GM19468 (cell line): ENCODE results near the gene RBM33.
"Not testable (repeated sequence)": the region's sequence is repeated elsewhere in the genome, so short reads cannot be mapped to it uniquely, and the experiment has no call there.

Experiments
- ATAC-seq: cut with Tn5 transposase; IDR thresholded peaks from one replicate; pipeline ENCODE4 v1.9.1; 2021; ENCODE audit warnings: mild to moderate bottlenecking, moderate library complexity, moderate number of reproducible peaks; ENCODE audit not compliant: unreplicated experiment; ENCODE audit errors: extremely low read depth

The RBM33 gene

DNA sequence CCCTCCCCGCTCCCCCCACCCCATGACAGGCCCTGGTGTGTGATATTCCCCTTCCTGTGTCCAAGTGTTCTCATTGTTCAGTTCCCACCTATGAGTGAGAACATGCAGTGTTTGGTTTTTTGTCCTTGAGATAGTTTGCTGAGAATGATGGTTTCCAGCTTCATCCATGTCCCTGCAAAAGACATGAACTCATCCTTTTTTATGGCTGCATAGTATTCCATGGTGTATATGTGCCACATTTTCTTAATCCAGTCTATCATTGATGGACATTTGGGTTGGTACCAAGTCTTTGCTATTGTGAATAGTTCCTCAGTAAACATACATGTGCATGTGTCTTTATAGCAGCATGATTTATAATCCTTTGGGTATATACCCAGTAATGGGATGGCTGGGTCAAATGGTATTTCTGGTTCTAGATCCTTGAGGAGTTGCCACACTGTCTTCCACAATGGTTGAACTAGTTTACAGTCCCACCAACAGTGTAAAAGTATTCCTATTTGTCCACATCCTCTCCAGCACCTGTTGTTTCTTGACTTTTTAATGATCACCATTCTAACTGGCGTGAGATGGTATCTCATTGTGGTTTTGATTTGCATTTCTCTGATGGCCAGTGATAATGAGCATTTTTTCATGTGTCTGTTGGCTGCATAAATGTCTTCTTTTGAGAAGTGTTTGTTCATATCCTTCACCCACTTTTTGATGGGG lies 42.3 kb downstream of the RBM33 start:
- not testable (repeated sequence) for ATAC-seq

DNA sequence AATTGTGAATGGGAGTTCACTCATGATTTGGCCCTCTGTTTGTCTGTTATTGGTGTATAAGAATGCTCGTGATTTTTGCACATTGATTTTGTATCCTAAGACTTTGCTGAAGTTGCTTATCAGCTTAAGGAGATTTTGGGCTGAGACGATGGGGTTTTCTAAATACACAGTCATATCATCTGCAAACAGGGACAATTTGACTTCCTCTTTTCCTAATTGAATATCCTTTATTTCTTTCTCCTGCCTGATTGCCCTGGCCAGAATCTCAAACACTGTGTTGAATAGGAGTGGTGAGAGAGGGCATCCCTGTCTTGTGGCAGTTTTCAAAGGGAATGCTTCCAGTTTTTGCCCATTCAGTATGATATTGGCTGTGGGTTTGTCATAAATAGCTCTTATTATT lies 43.8 kb downstream of the RBM33 start:
- not testable (repeated sequence) for ATAC-seq

DNA sequence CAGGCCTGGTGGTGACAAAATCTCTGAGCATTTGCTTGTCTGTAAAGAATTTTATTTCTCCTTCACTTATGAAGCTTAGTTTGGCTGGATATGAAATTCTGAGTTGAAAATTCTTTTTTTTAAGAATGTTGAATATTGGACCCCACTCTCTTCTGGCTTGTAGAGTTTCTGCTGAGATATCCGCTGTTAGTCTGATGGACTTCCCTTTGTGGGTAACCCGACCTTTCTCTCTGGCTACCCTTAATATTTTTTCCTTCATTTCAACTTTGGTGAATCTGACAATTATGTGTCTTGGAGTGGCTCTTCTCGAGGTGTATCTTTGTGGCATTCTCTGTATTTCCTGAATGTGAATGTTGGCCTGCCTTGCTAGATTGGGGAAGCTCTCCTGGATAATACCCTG lies 46.2 kb downstream of the RBM33 start:
- ATAC-seq, result not testable (repeated sequence)

DNA sequence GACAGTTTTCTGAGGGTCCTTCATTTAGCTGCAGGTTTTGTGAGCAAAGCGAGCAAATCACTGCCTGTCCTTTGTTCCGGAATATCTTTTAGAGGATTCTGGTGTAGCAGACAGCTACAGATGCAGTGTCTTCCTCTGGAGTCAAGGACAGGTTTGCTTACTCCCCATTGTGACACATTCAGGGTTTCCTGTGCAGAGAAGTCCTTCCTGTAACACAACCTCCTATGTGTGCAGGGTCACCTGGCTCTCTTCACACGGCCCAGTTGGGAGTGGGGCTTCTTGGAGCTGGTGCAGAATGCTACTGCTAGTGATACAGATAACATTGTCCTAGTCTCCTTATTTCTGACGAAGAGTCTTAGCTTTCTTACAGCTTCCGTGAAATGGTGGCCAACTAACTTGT lies 47.9 kb downstream of the RBM33 start:
- no peak for ATAC-seq

DNA sequence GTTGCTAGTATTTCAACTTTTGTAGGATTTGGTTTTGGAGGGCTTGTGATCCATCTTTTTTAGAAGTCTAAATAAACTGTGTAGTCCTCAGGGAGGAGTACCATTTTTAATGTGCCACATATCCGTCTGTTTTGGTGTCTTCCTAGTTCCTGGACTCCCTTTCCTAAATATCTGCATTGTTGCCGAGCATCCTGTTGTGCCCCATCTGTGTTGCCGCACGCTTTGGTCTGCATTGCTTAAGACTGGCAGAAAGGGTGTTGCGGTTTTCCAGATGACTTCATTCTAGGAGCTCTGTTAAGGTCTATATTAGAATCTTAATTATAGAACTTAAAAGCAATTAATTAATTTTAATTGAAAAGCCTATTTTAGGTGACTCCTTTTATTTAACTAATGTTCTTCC lies 49.4 kb downstream of the RBM33 start:
- ATAC-seq, result no peak

DNA sequence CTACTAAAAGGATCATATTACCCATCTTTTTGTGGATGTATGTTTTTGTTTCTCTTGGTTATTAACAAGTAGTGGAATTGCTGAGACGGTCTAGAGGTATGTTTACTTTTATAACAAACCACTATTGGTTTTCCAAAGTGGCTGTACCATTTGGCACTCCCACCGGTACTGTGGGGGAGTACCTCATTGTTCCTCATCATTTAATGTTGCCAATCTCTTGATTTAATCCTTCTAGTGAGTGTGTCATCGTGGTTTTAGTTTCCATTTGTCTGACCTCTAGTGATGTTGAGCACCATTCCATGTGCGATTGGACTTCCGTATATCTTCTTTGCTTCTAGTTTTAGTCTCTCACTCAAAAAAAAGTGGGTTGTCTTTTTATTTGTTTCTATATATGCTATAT lies 50.4 kb downstream of the RBM33 start:
- no peak for ATAC-seq

DNA sequence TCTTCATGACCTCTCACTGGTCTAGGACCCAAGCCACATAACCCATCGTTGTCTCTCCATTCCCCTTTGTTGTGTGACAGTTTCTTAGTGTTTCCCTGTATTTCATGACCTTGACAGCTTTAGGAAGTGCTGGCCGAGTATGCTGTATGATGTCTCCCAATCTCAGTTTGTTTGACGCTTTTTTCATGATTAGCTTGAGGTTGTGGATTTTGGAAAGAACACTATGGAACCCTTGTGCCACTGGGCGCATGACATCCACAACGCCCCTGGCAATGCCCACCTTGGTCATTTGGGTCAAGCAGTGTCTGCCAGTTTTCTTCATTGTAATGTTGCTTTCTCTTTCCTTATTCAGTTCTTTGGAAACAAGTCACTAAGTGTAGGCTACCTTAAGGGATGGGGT lies 52.3 kb downstream of the RBM33 start:
- no peak for ATAC-seq

DNA sequence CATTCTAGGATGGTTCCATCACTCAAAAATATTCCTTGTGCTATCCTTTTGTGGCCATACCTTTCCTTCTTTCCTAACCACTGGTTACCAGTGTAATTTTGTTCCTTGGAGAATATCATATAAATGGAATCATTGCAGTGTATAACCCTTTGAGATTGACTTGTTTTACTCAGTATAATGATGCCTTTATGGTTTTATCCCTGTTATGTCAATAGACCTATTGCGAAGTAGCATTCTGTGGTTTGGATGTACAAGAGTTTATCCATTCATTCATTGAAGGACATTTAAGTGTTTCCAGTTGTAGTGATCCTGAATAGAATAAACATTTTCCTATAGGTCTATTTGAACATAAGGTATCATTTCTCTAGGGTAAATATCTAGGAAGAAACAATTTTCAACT lies 54.2 kb downstream of the RBM33 start:
- no peak for ATAC-seq

DNA sequence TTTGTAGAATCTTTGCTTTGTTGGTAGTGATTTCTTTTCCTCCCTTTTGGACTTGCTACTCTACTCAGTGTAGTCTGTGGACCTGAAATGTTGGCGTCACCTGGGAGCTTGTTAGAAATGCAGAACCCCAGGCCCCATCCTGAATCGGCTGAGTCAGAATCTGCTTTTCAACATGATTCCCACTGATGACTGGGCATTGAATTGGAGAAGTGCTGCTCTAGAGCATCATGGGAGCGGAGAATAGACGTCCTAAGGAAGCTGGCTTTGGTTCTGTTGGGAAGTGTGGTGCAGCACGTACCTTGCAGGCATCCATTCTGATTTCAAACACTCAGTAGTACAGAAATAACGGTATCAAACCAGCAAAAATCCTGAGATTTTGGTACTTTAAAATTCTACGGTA lies 54.7 kb downstream of the RBM33 start:
- ATAC-seq, result no peak

DNA sequence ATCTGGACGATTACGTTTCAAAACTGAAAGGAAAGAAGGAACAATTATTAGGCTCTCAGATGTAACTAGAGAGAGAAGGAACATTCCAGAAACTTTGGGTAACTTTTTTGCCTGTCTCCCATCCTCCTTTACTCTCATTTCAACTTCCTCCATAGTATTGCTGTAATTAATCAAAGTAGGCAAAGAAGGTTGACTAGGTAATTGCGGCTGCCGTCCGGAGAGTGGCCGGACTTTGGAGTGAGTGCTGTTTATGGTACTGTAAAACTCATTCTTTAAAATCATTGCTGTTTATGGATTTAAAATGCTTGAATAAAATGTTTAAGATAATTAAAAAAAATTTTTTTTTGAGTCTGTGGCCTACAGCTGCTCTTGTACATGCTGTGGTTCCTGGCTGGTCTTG lies 56.4 kb downstream of the RBM33 start:
- no peak for ATAC-seq

DNA sequence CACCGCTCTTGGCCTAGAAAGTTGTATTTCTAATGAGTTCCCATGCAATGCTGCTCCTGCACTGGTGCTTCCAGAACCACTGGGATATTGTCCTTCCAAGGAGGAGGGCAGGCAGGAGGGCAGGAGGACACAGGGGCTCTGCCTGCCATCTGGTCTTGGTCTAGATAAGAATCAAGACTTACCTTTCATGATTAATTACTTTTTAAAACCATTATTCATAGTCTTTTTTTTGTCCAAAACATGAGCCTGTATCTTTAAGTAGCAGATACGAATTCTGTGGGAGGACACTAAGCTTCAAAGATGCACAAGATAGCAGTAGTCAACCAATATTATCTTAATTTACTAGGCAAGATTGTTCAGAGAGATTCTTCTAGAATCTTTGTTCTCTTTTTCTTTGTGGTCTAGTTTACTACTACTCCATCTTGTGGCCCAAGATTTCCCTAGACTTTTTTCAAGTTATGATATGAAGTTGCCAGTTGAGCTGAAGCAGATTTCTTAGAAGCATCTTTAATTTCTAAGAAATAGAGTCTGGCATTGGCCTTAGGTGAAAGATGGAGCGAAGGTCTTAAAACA lies 57.6 kb downstream of the RBM33 start:
- ATAC-seq, result no peak

DNA sequence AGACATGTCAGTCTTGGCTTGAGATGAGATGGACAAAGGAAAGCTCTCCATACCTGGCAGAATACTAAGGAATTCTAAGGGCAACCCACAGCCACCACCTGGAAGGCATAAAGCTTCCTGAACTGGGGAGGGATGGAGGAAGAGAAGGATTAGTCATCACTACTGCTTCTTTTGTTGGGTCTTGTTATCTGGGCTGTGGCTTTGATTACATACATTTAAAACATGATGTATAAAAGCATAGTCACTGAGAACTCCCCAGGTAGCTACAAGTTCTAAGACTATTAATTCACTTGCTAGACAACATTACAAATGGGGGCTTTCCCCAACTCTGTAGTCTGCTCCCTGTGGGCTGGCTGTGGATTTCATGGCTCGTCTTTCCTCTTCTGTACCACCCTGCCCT lies 58.2 kb downstream of the RBM33 start:
- ATAC-seq, result no peak

DNA sequence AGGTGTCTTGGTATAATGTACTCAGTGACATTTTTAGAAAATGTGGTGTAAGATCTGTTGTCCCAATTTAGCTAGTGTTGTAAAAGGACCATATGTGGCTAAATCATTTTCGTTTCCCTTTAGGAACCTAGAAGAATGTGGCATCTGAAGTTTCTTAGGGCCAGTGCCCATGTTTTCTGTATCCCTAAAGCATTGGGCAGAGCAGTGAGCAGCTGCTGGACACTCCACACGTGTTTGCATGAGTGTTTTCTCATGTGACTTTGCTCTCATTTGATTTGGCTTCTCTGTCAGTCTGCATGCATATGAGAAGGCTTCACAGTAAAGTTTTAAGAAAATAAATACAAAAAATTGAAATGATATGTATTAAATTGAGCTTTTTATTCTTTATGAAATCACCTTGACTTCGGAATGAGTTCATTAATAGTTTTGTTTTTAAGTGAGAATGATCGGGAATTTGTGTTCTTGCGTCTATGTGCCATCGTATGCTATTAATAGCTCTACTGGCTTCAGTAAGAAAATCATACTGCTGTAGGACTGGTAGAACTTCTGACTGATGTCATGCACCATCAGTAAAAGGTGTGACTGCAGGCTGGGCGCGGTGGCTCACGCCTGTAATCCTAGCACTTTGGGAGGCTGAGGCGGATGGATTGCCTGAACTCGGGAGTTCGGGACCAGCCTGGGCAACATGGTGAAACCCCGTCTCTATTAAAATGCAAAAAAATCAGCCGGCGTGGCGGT lies 61.3 kb downstream of the RBM33 start:
- no peak for ATAC-seq

DNA sequence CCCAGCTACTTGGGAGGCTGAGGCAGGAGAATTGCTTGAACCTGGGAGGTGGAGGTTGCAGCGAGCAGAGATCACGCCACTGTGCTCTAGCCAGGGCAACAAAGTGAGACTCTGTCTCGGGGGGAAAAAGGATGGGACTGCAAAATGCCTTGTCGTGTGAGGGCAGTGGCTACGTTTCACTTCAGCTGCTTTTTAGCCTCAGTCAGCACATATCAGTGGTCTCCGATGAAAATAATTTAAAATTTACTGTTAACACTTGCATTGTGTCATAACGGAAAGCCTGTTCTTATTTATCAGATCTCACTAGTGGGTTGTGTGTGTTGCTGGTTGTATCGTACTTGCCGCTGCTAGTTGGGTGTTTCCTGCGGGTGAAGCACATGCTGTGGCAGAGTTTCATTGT lies 61.9 kb downstream of the RBM33 start:
- ATAC-seq, result no peak

DNA sequence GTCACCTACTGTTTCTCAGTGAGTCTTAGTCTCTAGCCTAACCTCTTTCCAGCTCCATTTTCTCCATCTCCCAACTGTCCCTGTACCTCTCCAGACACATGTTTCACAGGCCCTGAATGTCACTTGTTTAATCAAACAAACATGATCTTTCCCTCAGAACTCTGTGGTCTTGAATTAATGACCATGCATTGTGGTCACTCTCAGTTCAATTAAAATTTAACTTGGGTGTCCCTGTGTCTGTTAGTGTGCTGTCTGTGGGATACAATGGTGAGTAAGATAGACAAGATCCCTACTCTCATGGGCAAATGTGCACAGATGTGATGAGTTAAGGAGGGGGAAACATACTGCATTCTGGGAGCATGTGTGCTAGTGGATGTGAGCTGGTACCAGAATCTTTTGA lies 65.0 kb downstream of the RBM33 start:
- no peak for ATAC-seq

DNA sequence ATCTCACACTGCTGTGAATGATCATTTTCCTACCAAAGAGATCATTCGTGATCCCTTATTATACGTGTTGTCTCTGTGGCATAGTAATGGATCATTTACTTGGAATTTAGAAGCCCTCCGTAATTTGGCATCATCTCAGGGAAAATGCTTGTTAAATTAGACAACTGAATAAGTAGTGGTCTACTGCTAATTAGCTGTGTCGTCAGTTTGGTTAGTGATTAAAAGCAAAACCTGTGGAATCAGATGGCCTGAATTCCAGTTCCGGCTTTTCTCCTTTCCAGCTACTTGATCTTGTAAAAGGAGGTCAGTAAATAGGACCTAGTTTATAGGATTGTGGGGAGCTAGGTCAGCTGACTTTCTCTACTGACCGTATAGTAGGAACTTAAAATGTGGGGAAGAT lies 65.6 kb downstream of the RBM33 start:
- ATAC-seq, result no peak

DNA sequence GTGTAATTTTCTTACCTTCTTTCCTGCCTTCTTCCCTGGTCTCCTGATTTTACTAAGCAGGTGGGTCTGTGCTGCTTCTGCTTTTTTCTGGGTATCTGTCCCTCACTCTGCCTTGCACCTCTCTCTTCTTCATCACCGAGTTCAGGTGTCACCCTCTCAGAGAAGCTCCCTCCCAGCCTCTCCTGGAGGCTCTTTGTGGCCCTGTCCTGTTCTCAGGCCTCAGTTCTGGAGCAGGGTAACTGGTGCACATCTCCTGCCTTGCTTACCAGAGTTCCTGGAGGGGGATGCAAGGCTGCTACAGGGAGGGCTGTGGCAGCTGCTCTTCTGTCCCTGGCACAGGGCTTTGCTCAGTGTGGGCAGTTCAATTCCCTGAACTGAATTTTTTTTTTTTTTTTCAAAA lies 66.1 kb downstream of the RBM33 start:
- peak; percentile 77 for ATAC-seq

DNA sequence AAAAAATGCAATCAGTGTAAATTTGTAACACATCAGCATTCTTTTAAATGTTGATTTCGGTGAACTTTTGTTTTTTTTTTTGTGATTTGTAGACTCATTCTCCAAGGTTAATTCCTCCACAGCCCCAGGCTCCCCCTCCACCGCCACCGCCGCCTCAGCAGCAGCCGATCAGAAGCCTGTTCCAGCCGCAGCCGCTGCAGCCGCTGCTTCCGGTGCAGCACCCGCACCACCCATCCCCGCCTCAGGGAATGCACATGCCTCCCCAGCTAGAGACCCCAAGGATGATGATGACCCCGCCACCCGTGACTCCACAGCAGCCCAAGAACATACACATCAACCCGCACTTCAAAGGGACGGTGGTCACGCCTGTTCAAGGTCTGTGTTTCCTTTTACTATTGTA lies 66.6 kb downstream of the RBM33 start:
- ATAC-seq, result no peak

DNA sequence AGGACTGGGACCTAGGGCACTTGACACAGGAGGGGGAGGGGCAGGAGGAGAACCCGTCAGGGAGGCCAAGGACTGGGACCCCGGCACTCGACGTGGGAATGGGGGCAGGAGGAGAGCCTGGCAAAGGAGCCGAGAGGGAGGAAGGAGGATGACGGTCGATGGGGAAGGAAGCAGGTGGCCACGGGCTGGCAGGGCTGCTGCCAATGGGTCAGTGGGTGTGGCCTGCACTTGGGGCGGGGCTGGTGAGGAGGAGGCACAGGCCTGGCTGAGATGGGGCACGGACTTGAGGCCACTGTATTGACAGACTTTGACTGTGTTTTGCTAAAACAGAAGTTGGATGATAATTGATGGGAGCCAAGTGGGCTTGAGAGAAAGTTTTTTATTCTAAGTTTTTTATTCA lies 68.9 kb downstream of the RBM33 start:
- no peak for ATAC-seq

DNA sequence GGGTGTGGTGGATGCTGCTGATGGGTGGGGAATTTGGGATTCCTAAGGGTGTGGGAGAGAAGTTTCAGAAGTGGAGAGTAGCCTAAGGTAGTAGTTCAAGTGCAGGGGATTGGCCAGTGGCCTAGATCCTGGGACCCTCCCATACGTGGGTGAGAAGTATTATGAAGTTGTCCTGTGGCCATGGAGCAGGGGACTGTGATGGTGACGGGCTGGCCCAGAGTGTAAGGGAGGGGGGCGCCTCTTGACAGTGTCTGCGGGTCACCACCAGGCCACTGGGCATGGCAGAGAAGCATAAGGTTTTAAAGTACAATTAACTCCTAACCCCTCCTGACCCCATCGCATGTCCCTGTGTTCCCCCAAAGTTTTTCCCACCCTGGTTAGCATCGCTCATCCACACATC lies 70.2 kb downstream of the RBM33 start:
- no peak for ATAC-seq

DNA sequence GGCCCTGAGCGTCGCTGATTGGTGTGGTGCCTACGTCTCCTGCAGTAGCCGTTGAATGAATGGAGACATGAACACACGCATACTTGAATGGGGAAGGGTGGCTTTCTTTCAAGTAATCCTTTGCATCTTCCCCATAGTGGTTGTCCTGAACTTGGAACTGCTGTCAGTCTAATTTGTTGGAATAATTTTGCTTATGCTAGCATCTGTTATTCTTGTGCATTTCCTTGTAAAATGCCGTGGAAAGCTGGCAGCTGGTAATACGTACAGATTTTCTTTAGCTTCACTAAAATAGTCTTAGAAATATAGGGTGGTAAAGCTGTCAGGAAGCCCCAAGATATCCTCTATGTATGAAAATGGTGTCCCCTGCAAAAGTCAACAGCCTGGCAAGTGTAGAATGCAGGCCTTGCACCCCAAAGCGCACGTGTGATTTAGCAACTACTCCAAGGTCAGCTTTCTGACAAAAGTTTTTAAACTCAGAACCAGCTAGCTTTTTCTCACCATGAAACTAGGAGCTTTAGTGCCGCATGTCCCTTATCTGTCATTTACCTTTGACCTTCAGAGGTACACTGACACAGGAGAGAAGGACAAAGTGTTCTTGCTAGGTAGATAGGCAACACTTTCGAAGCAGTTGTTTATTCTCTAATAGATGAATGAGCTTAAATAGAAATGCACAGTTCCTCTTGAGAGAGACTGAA lies 70.8 kb downstream of the RBM33 start:
- ATAC-seq, result no peak
